HepG2 (cell line): ENCODE measurements around the gene MC2R. TPM values are rescaled to one million over a fixed set of nuclear protein-coding genes. Genes with fewer than 3 reads are reported as not detected.

Experiments
- ATAC-seq: fragments of 200-7000 bp; cut with Tn5 transposase; 3 replicates; pipeline ENCODE4 v1.9.1; 2020; ENCODE audit warnings: mild to moderate bottlenecking, moderate library complexity
- BruUV-seq: library from RNA; stranded (reverse); fragments of 400-500 nt; replicated peaks from 2 replicates; lab custom pipeline; 2021; lab: Mats Ljungman, UMichigan
- CTCF ChIA-PET: fragments of 300-600 bp; formaldehyde crosslinking; extraction: SDS; loops from one replicate; lab custom pipeline; 2021; ENCODE audit warnings: low total read pairs, inconsistent platforms, low intra/inter-chr PET ratio; lab: Yijun Ruan, JAX
- POLR2A ChIA-PET: fragments of 350-600 bp; sonication (Branson Sonifier 250); formaldehyde crosslinking; loops from one replicate; lab custom pipeline; 2020; ENCODE audit warnings: antibody characterized with exemption, inconsistent platforms; lab: Yijun Ruan, JAX
- DNase-seq: peaks from one replicate; pipeline ENCODE4 v3.0.0-alpha.2; 2015; ENCODE audit warnings: low spot score
- FAIRE-seq: peaks from 3 replicates; lab custom pipeline; 2011; peaks lifted over from hg19 to GRCh38; lab: Jason Lieb, UNC
- H2AFZ ChIP-seq: one replicate; pipeline ENCODE4 v1.6.1; 2011; ENCODE audit warnings: low read length, inconsistent platforms
- H3K27ac ChIP-seq: fragments of 300-600 bp; 3 replicates; pipeline ENCODE4 v1.8.0; 2011; ENCODE audit warnings: mixed run types, mild to moderate bottlenecking, mixed read lengths, low read length, inconsistent platforms; ENCODE audit not compliant: insufficient read depth; ENCODE audit errors: extremely low read length
- H3K27me3 ChIP-seq, 2 experiments: fragments of 200-600 bp in 1 of 2; 2 replicates in 1 of 2; 3 replicates in 1 of 2; pipeline versions ENCODE4 v1.6.0 to v1.8.0; 2011; ENCODE audit warnings: low read length in 2 of 2, mild to moderate bottlenecking in 2 of 2, moderate library complexity in 2 of 2, inconsistent platforms in 1 of 2; ENCODE audit not compliant: insufficient read depth in 2 of 2, control insufficient read depth in 1 of 2
- H3K36me3 ChIP-seq, 2 experiments: fragments of 200-600 bp in 1 of 2; replicated peaks in 1 of 2; 2 replicates in 1 of 2; 3 replicates in 1 of 2; pipeline versions ENCODE4 v1.5.1 to v1.8.0; 2011; ENCODE audit warnings: low read length in 2 of 2, inconsistent platforms in 1 of 2; ENCODE audit not compliant: insufficient read depth in 2 of 2, control insufficient read depth in 1 of 2
- H3K4me1 ChIP-seq: 2 replicates; pipeline ENCODE4 v1.5.1; 2012; ENCODE audit warnings: low read length, inconsistent platforms; ENCODE audit not compliant: insufficient read depth
- H3K4me2 ChIP-seq: 2 replicates; pipeline ENCODE4 v1.6.0; 2011; ENCODE audit warnings: low read depth, low read length, inconsistent platforms
- H3K4me3 ChIP-seq, 3 experiments: fragments of 200-600 bp in 1 of 3; sonication (generic), shearing (Covaris generic) in 1 of 3; replicated peaks in 1 of 3; 2 replicates each; pipeline ENCODE4 v1.5.1; 2011 to 2016; ENCODE audit warnings: low read length in 3 of 3, inconsistent platforms in 2 of 3, low read depth in 2 of 3, mild to moderate bottlenecking in 2 of 3, control low read depth in 1 of 3, mixed read lengths in 1 of 3; ENCODE audit not compliant: insufficient read depth in 1 of 3
- H3K79me2 ChIP-seq: one replicate; pipeline ENCODE4 v1.6.1; 2011; ENCODE audit warnings: low read length, inconsistent platforms; ENCODE audit not compliant: insufficient read depth
- H3K9ac ChIP-seq: 2 replicates; pipeline ENCODE4 v1.6.0; 2011; ENCODE audit warnings: mild to moderate bottlenecking, low read depth, low read length, inconsistent platforms; ENCODE audit not compliant: insufficient read depth
- H3K9me3 ChIP-seq: 2 replicates; pipeline ENCODE4 v1.5.1; 2012; ENCODE audit warnings: mild to moderate bottlenecking, low read length
- H4K20me1 ChIP-seq: 2 replicates; pipeline ENCODE4 v1.6.0; 2011; ENCODE audit warnings: inconsistent platforms, mild to moderate bottlenecking, low read length, moderate library complexity; ENCODE audit not compliant: insufficient read depth
- HMG20A ChIP-seq: IDR thresholded peaks from 2 replicates; pipeline ENCODE4 v1.6.1; 2016; ENCODE audit warnings: borderline replicate concordance
- MAZ ChIP-seq, 2 experiments: sonication (generic) in 1 of 2; formaldehyde crosslinking in 1 of 2; IDR thresholded peaks; 2 replicates each; pipeline versions ENCODE4 v1.5.0 to v1.6.1; 2012 to 2020; ENCODE audit warnings: low read depth in 2 of 2, mild to moderate bottlenecking in 2 of 2, borderline replicate concordance in 1 of 2, improper control_type of control experiment in 1 of 2, low read length in 1 of 2, missing genetic modification reagents in 1 of 2, moderate library complexity in 1 of 2
- NFIC ChIP-seq: IDR thresholded peaks from 2 replicates; pipeline ENCODE4 v1.6.1; 2012; ENCODE audit warnings: mild to moderate bottlenecking, low read length, inconsistent platforms
- PCBP1 ChIP-seq: fragments of 200-400 bp; formaldehyde crosslinking; IDR thresholded peaks from 2 replicates; pipeline ENCODE4 v1.6.1; 2017; ENCODE audit warnings: mild to moderate bottlenecking, low read depth, low read length, borderline replicate concordance
- SNAPC2 ChIP-seq: sonication (generic); formaldehyde crosslinking; IDR thresholded peaks from 2 replicates; pipeline ENCODE4 v1.8.1; 2022; ENCODE audit warnings: mild to moderate bottlenecking, missing genetic modification reagents
- ZC3H13 ChIP-seq: sonication (generic); formaldehyde crosslinking; IDR thresholded peaks from 2 replicates; pipeline ENCODE4 v1.8.1; 2023; ENCODE audit warnings: mild to moderate bottlenecking, missing genetic modification reagents, moderate library complexity
- ZFP1 ChIP-seq: IDR thresholded peaks from 2 replicates; pipeline ENCODE4 v1.6.1; 2016
- ZNF367 ChIP-seq: sonication (generic); formaldehyde crosslinking; IDR thresholded peaks from 2 replicates; pipeline ENCODE4 v1.4.0; 2020; ENCODE audit warnings: missing genetic modification reagents, borderline replicate concordance
- ZNF383 ChIP-seq: sonication (generic); formaldehyde crosslinking; IDR thresholded peaks from 2 replicates; pipeline ENCODE4 v1.4.0; 2020; ENCODE audit warnings: missing genetic modification reagents, mild to moderate bottlenecking, borderline replicate concordance
- ZNF441 ChIP-seq: sonication (generic); formaldehyde crosslinking; IDR thresholded peaks from 2 replicates; pipeline ENCODE4 v1.7.0; 2021; ENCODE audit warnings: missing genetic modification reagents, borderline replicate concordance
- ZNF567 ChIP-seq: sonication (generic); formaldehyde crosslinking; IDR thresholded peaks from 2 replicates; pipeline ENCODE4 v1.8.1; 2023; ENCODE audit warnings: mild to moderate bottlenecking, missing genetic modification reagents, borderline replicate concordance
- ZSCAN25 ChIP-seq: sonication (generic); formaldehyde crosslinking; IDR thresholded peaks from 2 replicates; pipeline ENCODE4 v1.8.0; 2022; ENCODE audit warnings: mild to moderate bottlenecking, missing genetic modification reagents
- WGBS: methylation state at CpG from one replicate; pipeline ENCODE4 v1.1.6; 2017; ENCODE audit warnings: low lambda C conversion rate; 5-methylcytosine and 5-hydroxymethylcytosine counted together
- in situ Hi-C: cut with HindIII; loops from 2 replicates; pipeline ENCODE4 v1.10.0; 2017; ENCODE audit warnings: low pct_unique_long_range_greater_than_20kb; ENCODE audit not compliant: extremely low pct_ligation_motif_present
- intact Hi-C: fragments of 100-400 bp; cut with micrococcal nuclease; formaldehyde crosslinking; loops from one replicate; pipeline ENCODE4 v1.10.0; 2022; ENCODE audit not compliant: unreplicated experiment
- polyA plus RNA-seq, 8 experiments: library from polyadenylated mRNA; depleted of rRNA in 3 of 8; stranded (reverse) in 7 of 8; unstranded in 1 of 8; fragments of >200 nt; fragmentation: Illumina TruSeq in 4 of 8; extraction: Trizol in 4 of 8; gene quantifications; 2 replicates each; pipeline versions ENCODE4 v1.2.1 to v1.2.3, GENCODE V29; 2011 to 2016; ENCODE audit warnings: low read depth in 4 of 8, missing spikeins in 1 of 8, mixed read lengths in 1 of 8; ENCODE audit not compliant: insufficient read depth in 1 of 8
- total RNA-seq, 5 experiments: library from RNA; depleted of rRNA; stranded (reverse); fragments of >200 nt; fragmentation: Illumina TruSeq; extraction: Trizol; gene quantifications; 2 replicates each; pipeline ENCODE4 v1.2.3, GENCODE V29; 2016; ENCODE audit warnings: low read depth in 1 of 5
- TF ChIP-seq, protein P1 (sequence below): sonication (generic); formaldehyde crosslinking; conservative IDR thresholded peaks from 2 replicates; pipeline ENCODE4 v1.5.0; 2020; ENCODE audit warnings: missing genetic modification reagents
- TF ChIP-seq, protein P2 (sequence below): sonication (generic); formaldehyde crosslinking; IDR thresholded peaks from 2 replicates; pipeline ENCODE4 v1.4.0; 2020; ENCODE audit warnings: mild to moderate bottlenecking, missing genetic modification reagents
- TF ChIP-seq, protein P3 (sequence below): sonication (generic); formaldehyde crosslinking; IDR thresholded peaks from 2 replicates; pipeline ENCODE4 v1.5.1; 2020; ENCODE audit warnings: mild to moderate bottlenecking, missing genetic modification reagents, moderate library complexity
- TF ChIP-seq, protein P4 (sequence below): sonication (generic); formaldehyde crosslinking; IDR thresholded peaks from 2 replicates; pipeline ENCODE4 v1.4.0; 2020; ENCODE audit warnings: missing genetic modification reagents, borderline replicate concordance

The MC2R gene
- total and polyA plus RNA-seq, 2 of the 13 experiments (the other 11 are each of a cell fraction or from before 2014, with no cell fraction given), result not detected

DNA sequence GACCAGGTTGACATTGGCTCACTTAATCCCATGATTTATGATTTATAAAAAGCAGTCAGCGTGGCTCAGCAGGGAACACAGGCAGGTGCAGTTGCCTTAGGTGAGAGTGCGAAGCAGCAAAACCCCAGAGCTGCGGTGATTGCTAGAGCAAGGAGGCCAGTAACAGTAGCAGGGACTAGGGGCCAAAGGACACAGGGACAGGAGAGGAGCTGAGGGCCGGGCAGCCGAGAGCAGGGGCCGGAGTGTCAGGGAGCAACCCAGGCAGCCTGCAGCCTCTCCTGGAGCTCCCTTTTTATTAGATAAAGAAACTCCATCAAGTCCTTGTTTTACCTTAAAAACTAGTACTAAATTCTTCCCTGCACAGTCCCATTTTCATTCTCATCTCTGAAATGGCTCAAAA lies 4.3 kb downstream of the MC2R start:
- FAIRE-seq, result no peak
- Histone ChIP-seq H3K4me2 (no peak overlapping the region), H3K27ac (no peak overlapping the region), H3K4me3 (no peak overlapping the region), H3K79me2 (no peaks in the 10 kb centered on the region), H3K36me3 (no peaks in the 10 kb centered on the region), H4K20me1 (no peaks in the 10 kb centered on the region), H3K4me1 (no peaks in the 10 kb centered on the region), H2AFZ (no peak overlapping the region), H3K9ac (no peak overlapping the region), H3K27me3 (peaks cover 2 to 35% of the 10 kb centered on the region in 2 experiments; a peak in 3 of 5 replicates), H3K9me3 (no peaks in the 10 kb centered on the region)
- no peak for DNase-seq
- no TSS peak for BruUV-seq
- ChIA-PET POLR2A (no interaction called here), CTCF (no interaction called here)
- intact Hi-C loops, result no loop called here
- in situ Hi-C loops, result no loop called here
- 19% methylated on average over 6 of the region's 6 CpGs for WGBS
- ATAC-seq, result no peak
- TF ChIP-seq ZNF367 (CRISPR knock-in tag) (no peak), ZNF441 (CRISPR knock-in tag) (no peak), NFIC (no peak), ZFP1 (CRISPR knock-in tag) (no peak), MAZ (IDR thresholded peaks at IDR 0.05; ENCODE audit: borderline replicate concordance, low read depth, low read length) (no peak), MAZ (CRISPR knock-in tag; IDR thresholded peaks at IDR 0.05; ENCODE audit: low read depth) (no peak), ZC3H13 (CRISPR knock-in tag) (no peak), HMG20A (CRISPR knock-in tag) (no peak), ZNF383 (CRISPR knock-in tag) (no peak), SNAPC2 (no peak), PCBP1 (no peak), ZNF567 (CRISPR knock-in tag) (no peak), ZSCAN25 (CRISPR knock-in tag) (no peak)
- TF ChIP-seq, protein P1, sequence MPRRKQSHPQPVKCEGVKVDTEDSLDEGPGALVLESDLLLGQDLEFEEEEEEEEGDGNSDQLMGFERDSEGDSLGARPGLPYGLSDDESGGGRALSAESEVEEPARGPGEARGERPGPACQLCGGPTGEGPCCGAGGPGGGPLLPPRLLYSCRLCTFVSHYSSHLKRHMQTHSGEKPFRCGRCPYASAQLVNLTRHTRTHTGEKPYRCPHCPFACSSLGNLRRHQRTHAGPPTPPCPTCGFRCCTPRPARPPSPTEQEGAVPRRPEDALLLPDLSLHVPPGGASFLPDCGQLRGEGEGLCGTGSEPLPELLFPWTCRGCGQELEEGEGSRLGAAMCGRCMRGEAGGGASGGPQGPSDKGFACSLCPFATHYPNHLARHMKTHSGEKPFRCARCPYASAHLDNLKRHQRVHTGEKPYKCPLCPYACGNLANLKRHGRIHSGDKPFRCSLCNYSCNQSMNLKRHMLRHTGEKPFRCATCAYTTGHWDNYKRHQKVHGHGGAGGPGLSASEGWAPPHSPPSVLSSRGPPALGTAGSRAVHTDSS, result no peak
- TF ChIP-seq, protein P2, sequence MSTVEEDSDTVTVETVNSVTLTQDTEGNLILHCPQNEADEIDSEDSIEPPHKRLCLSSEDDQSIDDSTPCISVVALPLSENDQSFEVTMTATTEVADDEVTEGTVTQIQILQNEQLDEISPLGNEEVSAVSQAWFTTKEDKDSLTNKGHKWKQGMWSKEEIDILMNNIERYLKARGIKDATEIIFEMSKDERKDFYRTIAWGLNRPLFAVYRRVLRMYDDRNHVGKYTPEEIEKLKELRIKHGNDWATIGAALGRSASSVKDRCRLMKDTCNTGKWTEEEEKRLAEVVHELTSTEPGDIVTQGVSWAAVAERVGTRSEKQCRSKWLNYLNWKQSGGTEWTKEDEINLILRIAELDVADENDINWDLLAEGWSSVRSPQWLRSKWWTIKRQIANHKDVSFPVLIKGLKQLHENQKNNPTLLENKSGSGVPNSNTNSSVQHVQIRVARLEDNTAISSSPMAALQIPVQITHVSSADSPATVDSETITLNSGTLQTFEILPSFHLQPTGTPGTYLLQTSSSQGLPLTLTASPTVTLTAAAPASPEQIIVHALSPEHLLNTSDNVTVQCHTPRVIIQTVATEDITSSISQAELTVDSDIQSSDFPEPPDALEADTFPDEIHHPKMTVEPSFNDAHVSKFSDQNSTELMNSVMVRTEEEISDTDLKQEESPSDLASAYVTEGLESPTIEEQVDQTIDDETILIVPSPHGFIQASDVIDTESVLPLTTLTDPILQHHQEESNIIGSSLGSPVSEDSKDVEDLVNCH (CRISPR knock-in tag), result no peak
- TF ChIP-seq, protein P3, sequence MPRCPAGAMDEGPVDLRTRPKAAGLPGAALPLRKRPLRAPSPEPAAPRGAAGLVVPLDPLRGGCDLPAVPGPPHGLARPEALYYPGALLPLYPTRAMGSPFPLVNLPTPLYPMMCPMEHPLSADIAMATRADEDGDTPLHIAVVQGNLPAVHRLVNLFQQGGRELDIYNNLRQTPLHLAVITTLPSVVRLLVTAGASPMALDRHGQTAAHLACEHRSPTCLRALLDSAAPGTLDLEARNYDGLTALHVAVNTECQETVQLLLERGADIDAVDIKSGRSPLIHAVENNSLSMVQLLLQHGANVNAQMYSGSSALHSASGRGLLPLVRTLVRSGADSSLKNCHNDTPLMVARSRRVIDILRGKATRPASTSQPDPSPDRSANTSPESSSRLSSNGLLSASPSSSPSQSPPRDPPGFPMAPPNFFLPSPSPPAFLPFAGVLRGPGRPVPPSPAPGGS (CRISPR knock-in tag), result no peak
- TF ChIP-seq, protein P4, sequence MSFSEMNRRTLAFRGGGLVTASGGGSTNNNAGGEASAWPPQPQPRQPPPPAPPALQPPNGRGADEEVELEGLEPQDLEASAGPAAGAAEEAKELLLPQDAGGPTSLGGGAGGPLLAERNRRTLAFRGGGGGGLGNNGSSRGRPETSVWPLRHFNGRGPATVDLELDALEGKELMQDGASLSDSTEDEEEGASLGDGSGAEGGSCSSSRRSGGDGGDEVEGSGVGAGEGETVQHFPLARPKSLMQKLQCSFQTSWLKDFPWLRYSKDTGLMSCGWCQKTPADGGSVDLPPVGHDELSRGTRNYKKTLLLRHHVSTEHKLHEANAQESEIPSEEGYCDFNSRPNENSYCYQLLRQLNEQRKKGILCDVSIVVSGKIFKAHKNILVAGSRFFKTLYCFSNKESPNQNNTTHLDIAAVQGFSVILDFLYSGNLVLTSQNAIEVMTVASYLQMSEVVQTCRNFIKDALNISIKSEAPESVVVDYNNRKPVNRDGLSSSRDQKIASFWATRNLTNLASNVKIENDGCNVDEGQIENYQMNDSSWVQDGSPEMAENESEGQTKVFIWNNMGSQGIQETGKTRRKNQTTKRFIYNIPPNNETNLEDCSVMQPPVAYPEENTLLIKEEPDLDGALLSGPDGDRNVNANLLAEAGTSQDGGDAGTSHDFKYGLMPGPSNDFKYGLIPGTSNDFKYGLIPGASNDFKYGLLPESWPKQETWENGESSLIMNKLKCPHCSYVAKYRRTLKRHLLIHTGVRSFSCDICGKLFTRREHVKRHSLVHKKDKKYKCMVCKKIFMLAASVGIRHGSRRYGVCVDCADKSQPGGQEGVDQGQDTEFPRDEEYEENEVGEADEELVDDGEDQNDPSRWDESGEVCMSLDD (CRISPR knock-in tag), result no peak
